ENCODE results near the gene ZIC2.

The ZIC2 gene

GRCh38 chr13:99993660-99994637, 12.4 kb downstream of the ZIC2 start:
- Histone ChIP-seq H3K4me1 (ENCODE audit: control insufficient read depth, insufficient read depth, low read length) (peaks cover 15% of the 10 kb centered on the region), H3K36me3 (ENCODE audit: control insufficient read depth in 2 of 2, insufficient read depth in 1 of 2, low read length in 2 of 2) (no peaks in the 10 kb centered on the region), H3K4me3 (ENCODE audit: low read depth, low read length) (no peak overlapping the region), H3K27ac (ENCODE audit: extremely low read depth, low read depth, low read length) (no peak overlapping the region), H3K9me3 (ENCODE audit: control insufficient read depth, insufficient read depth, low read depth, low read length) (no peaks in the 10 kb centered on the region)
- CTCF ChIA-PET = interaction anchor here (0.6 kb wide), 1 partner anchor 52 kb away, joined by 3 read pairs; no protein-coding TSS in a partner anchor
- POLR2A ChIA-PET = interaction anchor here (1.3 to 2.1 kb wide), 2 partner anchors 12 to 14 kb away, joined by 3 to 6 read pairs; partner anchors contain the start of gene ZIC2
- TF ChIP-seq ZSCAN16 (tag by site-specific recombination; IDR thresholded peaks at IDR 0.05) (no peak), ZNF843 (tag by site-specific recombination; IDR thresholded peaks at IDR 0.05) (no peak), ZNF146 (tag by site-specific recombination; IDR thresholded peaks at IDR 0.05) (no peak), ZSCAN23 (tag by site-specific recombination; IDR thresholded peaks at IDR 0.05) (no peak), ZNF660 (tag by site-specific recombination; IDR thresholded peaks at IDR 0.05) (0 out of 2 replicates have a peak, but pooled peaks have one; percentile 57), ZBTB17 (tag by site-specific recombination; IDR thresholded peaks at IDR 0.05) (peak; percentile 22; the same call in 1 of the 2 replicates), ZNF16 (tag by site-specific recombination; IDR thresholded peaks at IDR 0.05; ENCODE audit: low read depth) (no peak), ZNF548 (tag by site-specific recombination; IDR thresholded peaks at IDR 0.05) (no peak), ZNF211 (tag by site-specific recombination; IDR thresholded peaks at IDR 0.05; ENCODE audit: low read depth) (no peak), ZNF555 (tag by site-specific recombination; conservative IDR thresholded peaks at IDR 0.05) (no peak), ZNF2 (tag by site-specific recombination; IDR thresholded peaks at IDR 0.05) (no peak), KLF1 (tag by site-specific recombination; IDR thresholded peaks at IDR 0.05) (no peak), ZNF214 (tag by site-specific recombination; IDR thresholded peaks at IDR 0.05; ENCODE audit: borderline replicate concordance) (no peak), ZNF335 (tag by site-specific recombination; conservative IDR thresholded peaks at IDR 0.05) (peak; percentile 36; the same call in 1 of the 2 replicates), SETDB1 (IDR thresholded peaks at IDR 0.05; ENCODE audit: insufficient read length, low read length) (no peak), ZNF174 (tag by site-specific recombination; IDR thresholded peaks at IDR 0.05) (no peak), YY1 (tag by site-specific recombination; IDR thresholded peaks at IDR 0.05) (no peak), ZNF830 (tag by site-specific recombination; IDR thresholded peaks at IDR 0.05; ENCODE audit: low read depth) (no peak), OVOL3 (tag by site-specific recombination; IDR thresholded peaks at IDR 0.05) (no peak), ZNF501 (tag by site-specific recombination; IDR thresholded peaks at IDR 0.05) (no peak), ZNF112 (tag by site-specific recombination; IDR thresholded peaks at IDR 0.05) (no peak), ZNF350 (tag by site-specific recombination; IDR thresholded peaks at IDR 0.05) (no peak), ZNF121 (tag by site-specific recombination; IDR thresholded peaks at IDR 0.05) (no peak), ZNF394 (tag by site-specific recombination; IDR thresholded peaks at IDR 0.05; ENCODE audit: borderline replicate concordance) (peak; percentile 59), GLIS2 (tag by site-specific recombination; IDR thresholded peaks at IDR 0.05) (no peak), ZNF169 (tag by site-specific recombination; IDR thresholded peaks at IDR 0.05) (no peak)
- TF ChIP-seq, protein P1, sequence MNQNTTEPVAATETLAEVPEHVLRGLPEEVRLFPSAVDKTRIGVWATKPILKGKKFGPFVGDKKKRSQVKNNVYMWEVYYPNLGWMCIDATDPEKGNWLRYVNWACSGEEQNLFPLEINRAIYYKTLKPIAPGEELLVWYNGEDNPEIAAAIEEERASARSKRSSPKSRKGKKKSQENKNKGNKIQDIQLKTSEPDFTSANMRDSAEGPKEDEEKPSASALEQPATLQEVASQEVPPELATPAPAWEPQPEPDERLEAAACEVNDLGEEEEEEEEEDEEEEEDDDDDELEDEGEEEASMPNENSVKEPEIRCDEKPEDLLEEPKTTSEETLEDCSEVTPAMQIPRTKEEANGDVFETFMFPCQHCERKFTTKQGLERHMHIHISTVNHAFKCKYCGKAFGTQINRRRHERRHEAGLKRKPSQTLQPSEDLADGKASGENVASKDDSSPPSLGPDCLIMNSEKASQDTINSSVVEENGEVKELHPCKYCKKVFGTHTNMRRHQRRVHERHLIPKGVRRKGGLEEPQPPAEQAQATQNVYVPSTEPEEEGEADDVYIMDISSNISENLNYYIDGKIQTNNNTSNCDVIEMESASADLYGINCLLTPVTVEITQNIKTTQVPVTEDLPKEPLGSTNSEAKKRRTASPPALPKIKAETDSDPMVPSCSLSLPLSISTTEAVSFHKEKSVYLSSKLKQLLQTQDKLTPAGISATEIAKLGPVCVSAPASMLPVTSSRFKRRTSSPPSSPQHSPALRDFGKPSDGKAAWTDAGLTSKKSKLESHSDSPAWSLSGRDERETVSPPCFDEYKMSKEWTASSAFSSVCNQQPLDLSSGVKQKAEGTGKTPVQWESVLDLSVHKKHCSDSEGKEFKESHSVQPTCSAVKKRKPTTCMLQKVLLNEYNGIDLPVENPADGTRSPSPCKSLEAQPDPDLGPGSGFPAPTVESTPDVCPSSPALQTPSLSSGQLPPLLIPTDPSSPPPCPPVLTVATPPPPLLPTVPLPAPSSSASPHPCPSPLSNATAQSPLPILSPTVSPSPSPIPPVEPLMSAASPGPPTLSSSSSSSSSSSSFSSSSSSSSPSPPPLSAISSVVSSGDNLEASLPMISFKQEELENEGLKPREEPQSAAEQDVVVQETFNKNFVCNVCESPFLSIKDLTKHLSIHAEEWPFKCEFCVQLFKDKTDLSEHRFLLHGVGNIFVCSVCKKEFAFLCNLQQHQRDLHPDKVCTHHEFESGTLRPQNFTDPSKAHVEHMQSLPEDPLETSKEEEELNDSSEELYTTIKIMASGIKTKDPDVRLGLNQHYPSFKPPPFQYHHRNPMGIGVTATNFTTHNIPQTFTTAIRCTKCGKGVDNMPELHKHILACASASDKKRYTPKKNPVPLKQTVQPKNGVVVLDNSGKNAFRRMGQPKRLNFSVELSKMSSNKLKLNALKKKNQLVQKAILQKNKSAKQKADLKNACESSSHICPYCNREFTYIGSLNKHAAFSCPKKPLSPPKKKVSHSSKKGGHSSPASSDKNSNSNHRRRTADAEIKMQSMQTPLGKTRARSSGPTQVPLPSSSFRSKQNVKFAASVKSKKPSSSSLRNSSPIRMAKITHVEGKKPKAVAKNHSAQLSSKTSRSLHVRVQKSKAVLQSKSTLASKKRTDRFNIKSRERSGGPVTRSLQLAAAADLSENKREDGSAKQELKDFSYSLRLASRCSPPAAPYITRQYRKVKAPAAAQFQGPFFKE (tag by site-specific recombination; IDR thresholded peaks at IDR 0.05; ENCODE audit: borderline replicate concordance) = no peak
- TF ChIP-seq, protein P2, sequence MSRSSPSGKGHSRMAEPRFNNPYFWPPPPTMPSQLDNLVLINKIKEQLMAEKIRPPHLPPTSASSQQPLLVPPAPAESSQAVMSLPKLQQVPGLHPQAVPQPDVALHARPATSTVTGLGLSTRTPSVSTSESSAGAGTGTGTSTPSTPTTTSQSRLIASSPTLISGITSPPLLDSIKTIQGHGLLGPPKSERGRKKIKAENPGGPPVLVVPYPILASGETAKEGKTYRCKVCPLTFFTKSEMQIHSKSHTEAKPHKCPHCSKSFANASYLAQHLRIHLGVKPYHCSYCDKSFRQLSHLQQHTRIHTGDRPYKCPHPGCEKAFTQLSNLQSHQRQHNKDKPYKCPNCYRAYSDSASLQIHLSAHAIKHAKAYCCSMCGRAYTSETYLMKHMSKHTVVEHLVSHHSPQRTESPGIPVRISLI (tag by site-specific recombination; IDR thresholded peaks at IDR 0.05) = no peak
- TF ChIP-seq, protein P3, sequence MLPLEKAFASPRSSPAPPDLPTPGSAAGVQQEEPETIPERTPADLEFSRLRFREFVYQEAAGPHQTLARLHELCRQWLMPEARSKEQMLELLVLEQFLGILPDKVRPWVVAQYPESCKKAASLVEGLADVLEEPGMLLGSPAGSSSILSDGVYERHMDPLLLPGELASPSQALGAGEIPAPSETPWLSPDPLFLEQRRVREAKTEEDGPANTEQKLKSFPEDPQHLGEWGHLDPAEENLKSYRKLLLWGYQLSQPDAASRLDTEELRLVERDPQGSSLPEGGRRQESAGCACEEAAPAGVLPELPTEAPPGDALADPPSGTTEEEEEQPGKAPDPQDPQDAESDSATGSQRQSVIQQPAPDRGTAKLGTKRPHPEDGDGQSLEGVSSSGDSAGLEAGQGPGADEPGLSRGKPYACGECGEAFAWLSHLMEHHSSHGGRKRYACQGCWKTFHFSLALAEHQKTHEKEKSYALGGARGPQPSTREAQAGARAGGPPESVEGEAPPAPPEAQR (tag by site-specific recombination; IDR thresholded peaks at IDR 0.05) = no peak
